HepG2 (cell line): Measurements from ENCODE around the gene IQCE. TPM values are rescaled to one million over a fixed set of nuclear protein-coding genes. Genes with fewer than 3 reads are reported as not detected.
A peak's percentile ranks its signal among the peaks of the same experiment; 100 is the strongest.

ENCODE experiments used
- CBFB ChIP-seq: sonication (generic); formaldehyde crosslinking; IDR thresholded peaks from 2 replicates; pipeline ENCODE4 v1.4.0; 2020; ENCODE audit warnings: missing genetic modification reagents
- HES4 ChIP-seq: sonication (generic); formaldehyde crosslinking; IDR thresholded peaks from 2 replicates; pipeline ENCODE4 v1.9.0; 2021; ENCODE audit warnings: mild to moderate bottlenecking, missing genetic modification reagents, borderline replicate concordance
- MBD4 ChIP-seq: IDR thresholded peaks from 2 replicates; pipeline ENCODE4 v1.6.1; 2012; ENCODE audit warnings: low read length, inconsistent platforms, borderline replicate concordance
- MED1 ChIP-seq: sonication (generic); formaldehyde crosslinking; IDR thresholded peaks from 2 replicates; pipeline ENCODE4 v1.4.0; 2020; ENCODE audit warnings: missing genetic modification reagents
- NFE2L1 ChIP-seq: sonication (generic); formaldehyde crosslinking; IDR thresholded peaks from 2 replicates; pipeline ENCODE4 v1.4.0; 2020; ENCODE audit warnings: missing genetic modification reagents, mild to moderate bottlenecking, borderline replicate concordance
- NPAS2 ChIP-seq: sonication (generic); formaldehyde crosslinking; IDR thresholded peaks from 2 replicates; pipeline ENCODE4 v1.8.0; 2022; ENCODE audit warnings: mild to moderate bottlenecking, missing genetic modification reagents, borderline replicate concordance
- PAWR ChIP-seq: sonication (generic); formaldehyde crosslinking; IDR thresholded peaks from 2 replicates; pipeline ENCODE4 v1.4.0; 2020; ENCODE audit warnings: missing genetic modification reagents, mild to moderate bottlenecking, borderline replicate concordance
- PHF8 ChIP-seq: sonication (generic); formaldehyde crosslinking; IDR thresholded peaks from 2 replicates; pipeline ENCODE4 v1.5.0; 2020; ENCODE audit warnings: missing genetic modification reagents
- REST ChIP-seq, 2 experiments: IDR thresholded peaks; 2 replicates each; pipeline ENCODE4 v1.6.1; 2011 to 2012; ENCODE audit warnings: low read length in 2 of 2, borderline replicate concordance in 1 of 2, low read depth in 1 of 2, mild to moderate bottlenecking in 1 of 2, moderate library complexity in 1 of 2
- SP4 ChIP-seq: sonication (generic); formaldehyde crosslinking; IDR thresholded peaks from 2 replicates; pipeline ENCODE4 v1.8.1; 2023; ENCODE audit warnings: mild to moderate bottlenecking, missing genetic modification reagents
- SRSF4 ChIP-seq: fragments of 200-400 bp; formaldehyde crosslinking; IDR thresholded peaks from one replicate; pipeline ENCODE4 v1.6.1; 2018; ENCODE audit warnings: mild to moderate bottlenecking, low read depth, low read length, moderate library complexity; ENCODE audit not compliant: poor library complexity, severe bottlenecking
- TAF1 ChIP-seq: sonication (generic); formaldehyde crosslinking; IDR thresholded peaks from 2 replicates; pipeline ENCODE4 v1.4.0; 2020; ENCODE audit warnings: missing genetic modification reagents
- TCF7L2 ChIP-seq: IDR thresholded peaks from 2 replicates; pipeline ENCODE4 v1.6.1; 2011; ENCODE audit warnings: mild to moderate bottlenecking, low read depth, low read length, moderate library complexity
- TEF ChIP-seq: sonication (generic); formaldehyde crosslinking; IDR thresholded peaks from 2 replicates; pipeline ENCODE4 v1.5.0; 2020; ENCODE audit warnings: missing genetic modification reagents
- THYN1 ChIP-seq: sonication (generic); formaldehyde crosslinking; IDR thresholded peaks from 2 replicates; pipeline ENCODE4 v1.8.1; 2023; ENCODE audit warnings: low read depth, mild to moderate bottlenecking, moderate library complexity, missing genetic modification reagents, borderline replicate concordance
- ZNF24 ChIP-seq: fragments of 450-650 bp; IDR thresholded peaks from 2 replicates; pipeline ENCODE4 v1.6.1; 2017; ENCODE audit warnings: antibody characterized with exemption, mild to moderate bottlenecking
- ZNF251 ChIP-seq: sonication (generic); formaldehyde crosslinking; IDR thresholded peaks from 2 replicates; pipeline ENCODE4 v1.9.0; 2021; ENCODE audit warnings: mild to moderate bottlenecking, missing genetic modification reagents
- ZNF264 ChIP-seq: sonication (generic); formaldehyde crosslinking; IDR thresholded peaks from 2 replicates; pipeline ENCODE4 v1.4.0; 2020; ENCODE audit warnings: missing genetic modification reagents
- ZNF556 ChIP-seq: sonication (generic); formaldehyde crosslinking; IDR thresholded peaks from 2 replicates; pipeline ENCODE4 v1.4.0; 2020; ENCODE audit warnings: mild to moderate bottlenecking, missing genetic modification reagents, borderline replicate concordance
- ZNF557 ChIP-seq: sonication (generic); formaldehyde crosslinking; IDR thresholded peaks from 2 replicates; pipeline ENCODE4 v1.4.0; 2020; ENCODE audit warnings: missing genetic modification reagents
- ZNF569 ChIP-seq: sonication (generic); formaldehyde crosslinking; IDR thresholded peaks from 2 replicates; pipeline ENCODE4 v1.5.0; 2020; ENCODE audit warnings: mild to moderate bottlenecking, missing genetic modification reagents, moderate library complexity, borderline replicate concordance
- ZNF660 ChIP-seq: sonication (generic); formaldehyde crosslinking; IDR thresholded peaks from 2 replicates; pipeline ENCODE4 v1.5.1; 2020; ENCODE audit warnings: mild to moderate bottlenecking, low read depth, missing genetic modification reagents, borderline replicate concordance
- ZNF747 ChIP-seq: sonication (generic); formaldehyde crosslinking; IDR thresholded peaks from 2 replicates; pipeline ENCODE4 v1.8.1; 2023; ENCODE audit warnings: missing genetic modification reagents, mild to moderate bottlenecking, borderline replicate concordance
- ZNF776 ChIP-seq: sonication (generic); formaldehyde crosslinking; IDR thresholded peaks from 2 replicates; pipeline ENCODE4 v1.4.0; 2020; ENCODE audit warnings: mild to moderate bottlenecking, missing genetic modification reagents
- ZNF816 ChIP-seq: sonication (generic); formaldehyde crosslinking; IDR thresholded peaks from 2 replicates; pipeline ENCODE4 v1.8.0; 2022; ENCODE audit warnings: missing genetic modification reagents, mild to moderate bottlenecking, borderline replicate concordance
- ZSCAN20 ChIP-seq: sonication (generic); formaldehyde crosslinking; IDR thresholded peaks from 2 replicates; pipeline ENCODE4 v1.4.0; 2020; ENCODE audit warnings: missing genetic modification reagents, mild to moderate bottlenecking, borderline replicate concordance
- polyA plus RNA-seq, 8 experiments: library from polyadenylated mRNA; depleted of rRNA in 3 of 8; stranded (reverse) in 7 of 8; unstranded in 1 of 8; fragments of >200 nt; fragmentation: Illumina TruSeq in 4 of 8; extraction: Trizol in 4 of 8; gene quantifications; 2 replicates each; pipeline versions ENCODE4 v1.2.1 to v1.2.3, GENCODE V29; 2011 to 2016; ENCODE audit warnings: low read depth in 4 of 8, missing spikeins in 1 of 8, mixed read lengths in 1 of 8; ENCODE audit not compliant: insufficient read depth in 1 of 8
- total RNA-seq, 5 experiments: library from RNA; depleted of rRNA; stranded (reverse); fragments of >200 nt; fragmentation: Illumina TruSeq; extraction: Trizol; gene quantifications; 2 replicates each; pipeline ENCODE4 v1.2.3, GENCODE V29; 2016; ENCODE audit warnings: low read depth in 1 of 5
- TF ChIP-seq, protein P1 (sequence below): sonication (generic); formaldehyde crosslinking; IDR thresholded peaks from 2 replicates; pipeline ENCODE4 v1.4.0; 2020; ENCODE audit warnings: mild to moderate bottlenecking, missing genetic modification reagents

IQCE gene
- total and polyA plus RNA-seq, 2 of the 13 experiments (the other 11 are each of a cell fraction or from before 2014, with no cell fraction given): 1.5 to 2.5 TPM

- TF ChIP-seq ZNF556: no peak
- no peak for TF ChIP-seq ZNF557 (CRISPR knock-in tag)
- no peak for TF ChIP-seq PAWR (CRISPR knock-in tag)
- no peak for TF ChIP-seq NFE2L1
- no peak for TF ChIP-seq ZNF660 (CRISPR knock-in tag)
- no peak for TF ChIP-seq HES4 (CRISPR knock-in tag)
- TF ChIP-seq REST (IDR thresholded peaks at IDR 0.05; ENCODE audit: borderline replicate concordance in 1 of 2, low read depth in 1 of 2, low read length in 2 of 2): no peak
- TF ChIP-seq SP4 (CRISPR knock-in tag): no peak
- no peak for TF ChIP-seq TEF (CRISPR knock-in tag)
- no peak for TF ChIP-seq CBFB (CRISPR knock-in tag)
- TF ChIP-seq ZNF776 (CRISPR knock-in tag): no peak
- no peak for TF ChIP-seq ZSCAN20 (CRISPR knock-in tag)
- TF ChIP-seq PHF8 (CRISPR knock-in tag): no peak
- no peak for TF ChIP-seq SRSF4
- TF ChIP-seq NPAS2 (CRISPR knock-in tag): no peak
- TF ChIP-seq, protein P1, sequence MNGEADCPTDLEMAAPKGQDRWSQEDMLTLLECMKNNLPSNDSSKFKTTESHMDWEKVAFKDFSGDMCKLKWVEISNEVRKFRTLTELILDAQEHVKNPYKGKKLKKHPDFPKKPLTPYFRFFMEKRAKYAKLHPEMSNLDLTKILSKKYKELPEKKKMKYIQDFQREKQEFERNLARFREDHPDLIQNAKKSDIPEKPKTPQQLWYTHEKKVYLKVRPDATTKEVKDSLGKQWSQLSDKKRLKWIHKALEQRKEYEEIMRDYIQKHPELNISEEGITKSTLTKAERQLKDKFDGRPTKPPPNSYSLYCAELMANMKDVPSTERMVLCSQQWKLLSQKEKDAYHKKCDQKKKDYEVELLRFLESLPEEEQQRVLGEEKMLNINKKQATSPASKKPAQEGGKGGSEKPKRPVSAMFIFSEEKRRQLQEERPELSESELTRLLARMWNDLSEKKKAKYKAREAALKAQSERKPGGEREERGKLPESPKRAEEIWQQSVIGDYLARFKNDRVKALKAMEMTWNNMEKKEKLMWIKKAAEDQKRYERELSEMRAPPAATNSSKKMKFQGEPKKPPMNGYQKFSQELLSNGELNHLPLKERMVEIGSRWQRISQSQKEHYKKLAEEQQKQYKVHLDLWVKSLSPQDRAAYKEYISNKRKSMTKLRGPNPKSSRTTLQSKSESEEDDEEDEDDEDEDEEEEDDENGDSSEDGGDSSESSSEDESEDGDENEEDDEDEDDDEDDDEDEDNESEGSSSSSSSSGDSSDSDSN: no peak
- no peak for TF ChIP-seq ZNF24
- TF ChIP-seq MBD4: no peak
- no peak for TF ChIP-seq ZNF569 (CRISPR knock-in tag)
- TF ChIP-seq MED1 (CRISPR knock-in tag): peak; percentile 54
- no peak for TF ChIP-seq ZNF264
- no peak for TF ChIP-seq TCF7L2
- TF ChIP-seq THYN1 (CRISPR knock-in tag): no peak
- no peak for TF ChIP-seq ZNF747 (CRISPR knock-in tag)
- TF ChIP-seq TAF1 (CRISPR knock-in tag): no peak
- no peak for TF ChIP-seq ZNF251
- TF ChIP-seq ZNF816 (CRISPR knock-in tag): no peak
Measured at GRCh38 chr7:2628130-2628482, 69.3 kb downstream of the IQCE start (continued).
